NB4 (cell line): Measurements from ENCODE around the gene BIRC5.
A peak's percentile ranks its signal among the peaks of the same experiment; 100 is the strongest.

ENCODE experiments used
- DNase-seq: peaks from one replicate; pipeline ENCODE4 v3.0.0; 2010; ENCODE audit warnings: low read depth
- H3K4me3 ChIP-seq: one replicate; pipeline ENCODE4 v1.5.1; 2011; ENCODE audit warnings: mild to moderate bottlenecking, low read depth, low read length, moderate library complexity
- CTCF ChIP-seq: IDR thresholded peaks from one replicate; pipeline ENCODE4 v1.5.1; 2012; ENCODE audit warnings: low read depth, low read length
- MYC ChIP-seq: IDR thresholded peaks from 2 replicates; pipeline ENCODE4 v1.6.1; 2011; ENCODE audit warnings: low read depth, low read length
- POLR2A ChIP-seq: IDR thresholded peaks from 2 replicates; pipeline ENCODE4 v1.6.1; 2011; ENCODE audit warnings: mild to moderate bottlenecking; ENCODE audit not compliant: insufficient read length; ENCODE audit errors: extremely low read depth
- TF ChIP-seq, protein P1 (sequence below): IDR thresholded peaks from 2 replicates; pipeline ENCODE4 v1.6.1; 2011; ENCODE audit warnings: low read depth, low read length

Gene BIRC5

DNA sequence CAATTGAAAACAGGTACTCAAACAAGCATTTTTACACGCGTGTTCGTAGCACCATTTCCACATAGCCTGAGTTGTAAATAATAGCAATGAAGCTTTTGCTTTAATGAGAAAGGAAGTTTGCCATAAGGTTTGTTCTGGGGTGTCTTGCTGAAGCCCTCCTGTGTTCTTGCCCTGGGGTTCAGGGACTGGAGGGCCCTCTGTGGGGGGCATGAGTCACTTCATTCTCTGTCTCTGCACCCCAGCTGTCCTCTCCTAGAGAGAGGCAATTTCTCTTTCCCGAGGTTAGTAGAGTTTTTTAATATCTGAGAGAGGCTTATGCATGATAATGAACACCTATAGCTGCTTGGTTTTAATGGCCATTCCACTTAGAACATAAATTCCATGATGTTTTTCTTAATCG, 17.3 kb upstream of the BIRC5 start:
- no peak for TF ChIP-seq POLR2A
- no peak for TF ChIP-seq MYC
- TF ChIP-seq, protein P1, sequence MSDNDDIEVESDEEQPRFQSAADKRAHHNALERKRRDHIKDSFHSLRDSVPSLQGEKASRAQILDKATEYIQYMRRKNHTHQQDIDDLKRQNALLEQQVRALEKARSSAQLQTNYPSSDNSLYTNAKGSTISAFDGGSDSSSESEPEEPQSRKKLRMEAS: no peak
- no peak for TF ChIP-seq CTCF
- no peak overlapping the region for H3K4me3 ChIP-seq
- DNase-seq: no peak

DNA sequence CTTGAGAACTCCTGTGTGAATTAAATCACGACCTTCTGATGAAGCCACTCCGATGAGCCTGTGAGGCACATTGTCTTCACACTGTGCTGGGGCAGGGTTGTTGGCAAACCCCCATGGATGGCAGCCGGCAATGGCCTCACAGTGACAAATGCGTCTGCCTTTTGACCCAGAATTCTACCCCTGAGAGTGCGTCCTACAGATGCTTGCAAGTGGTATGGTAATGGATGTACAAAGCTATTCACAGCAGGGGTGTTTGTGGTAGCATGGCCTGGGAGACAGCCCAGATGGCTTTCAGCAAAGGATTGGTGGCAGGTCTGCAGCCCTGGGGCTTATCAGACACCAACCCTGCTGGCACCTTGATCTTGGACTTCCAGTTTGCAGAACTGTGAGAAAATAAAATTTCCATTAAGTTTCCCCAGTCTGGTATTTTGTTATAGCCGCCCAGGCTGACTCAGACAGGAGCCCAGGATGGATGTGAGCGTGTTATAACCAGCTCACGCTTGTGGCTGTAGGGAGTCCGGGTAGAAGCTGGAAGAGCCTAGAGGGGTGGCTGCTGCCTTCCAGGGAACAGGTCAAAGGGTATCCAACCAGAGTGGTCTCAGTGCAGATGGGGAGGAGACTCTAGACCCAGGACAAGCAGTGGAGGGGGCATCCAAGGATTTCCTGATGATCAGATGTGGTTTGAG, 16.8 kb upstream of the BIRC5 start:
- no peak for DNase-seq
- no peak for TF ChIP-seq CTCF
- no peak for TF ChIP-seq MYC
- TF ChIP-seq, protein P1: no peak
- TF ChIP-seq POLR2A: no peak
- H3K4me3 ChIP-seq: no peak overlapping the region

GRCh38 chr17:78200451-78200850, 13.6 kb upstream of the BIRC5 start:
- no peak for DNase-seq
- TF ChIP-seq, protein P1: no peak
- TF ChIP-seq MYC (no peak), CTCF (no peak), POLR2A (no peak)
- H3K4me3 ChIP-seq: no peak overlapping the region

DNA sequence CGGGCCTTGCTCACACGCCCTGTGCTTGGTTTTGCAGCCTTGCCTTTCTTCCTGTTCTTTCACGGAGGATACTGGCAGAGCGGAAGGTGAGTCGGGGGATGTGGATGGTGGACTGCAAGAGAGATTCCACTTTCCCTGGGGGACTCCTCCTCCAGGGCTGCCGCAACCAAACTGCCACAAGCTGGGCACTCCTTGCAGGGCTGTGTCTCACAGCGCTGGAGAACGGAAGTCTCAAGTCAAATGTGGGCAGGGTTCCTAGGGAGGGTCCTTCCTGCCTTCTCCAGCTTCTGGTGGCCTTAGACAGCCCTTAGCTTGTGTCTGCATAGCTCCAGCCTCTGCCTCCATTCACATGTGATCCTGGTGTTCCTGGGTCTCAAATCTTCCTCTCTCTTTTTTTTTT, 11.4 kb upstream of the BIRC5 start:
- H3K4me3 ChIP-seq: no peak overlapping the region
- peak; percentile 60 for DNase-seq
- TF ChIP-seq, protein P1: no peak
- TF ChIP-seq CTCF (no peak), MYC (no peak), POLR2A (no peak)

DNA sequence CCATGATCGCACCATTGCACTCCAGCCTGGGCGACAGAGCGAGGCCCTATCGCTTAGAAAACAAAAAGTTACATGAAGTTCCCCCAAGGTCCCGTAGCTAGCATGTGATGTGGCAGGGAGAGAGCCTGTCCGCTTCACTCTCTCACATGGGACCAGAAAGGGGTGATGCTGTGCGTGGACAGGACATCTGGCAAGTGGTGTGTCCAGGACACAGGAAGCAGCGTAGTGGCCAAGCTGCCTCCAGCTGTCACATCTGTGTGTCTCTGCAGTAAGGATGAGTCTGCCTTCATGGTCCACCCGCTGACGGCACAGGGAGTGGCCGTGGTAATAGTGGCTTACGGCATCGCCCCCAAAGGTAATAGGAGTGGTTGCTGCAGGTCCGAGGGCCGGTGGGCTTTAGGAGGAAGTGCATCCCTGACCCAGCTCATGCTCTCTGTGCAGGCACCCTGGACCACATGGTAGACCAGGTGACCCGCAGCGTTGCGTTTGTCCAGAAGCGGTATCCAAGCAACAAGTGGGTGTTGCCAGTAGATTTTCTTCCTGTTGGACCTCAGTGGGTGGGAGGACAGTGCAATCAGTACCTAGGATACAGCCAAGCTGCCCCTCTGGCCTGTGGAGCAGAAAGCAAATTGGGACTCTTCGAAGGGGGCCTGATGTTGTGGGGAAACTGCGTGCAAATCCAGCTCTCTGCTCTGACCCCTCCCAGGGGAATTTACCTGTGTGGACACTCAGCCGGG, 9.5 kb upstream of the BIRC5 start:
- no peak overlapping the region for H3K4me3 ChIP-seq
- no peak for DNase-seq
- TF ChIP-seq MYC (no peak), POLR2A (no peak), CTCF (no peak)
- TF ChIP-seq, protein P1: no peak
